K562 (cell line): Measurements from ENCODE around the gene SNX3. TPM values are rescaled to one million over a fixed set of nuclear protein-coding genes. Genes with fewer than 3 reads are reported as not detected.

Experiments used
- ATAC-seq: fragments of 200-7000 bp; cut with Tn5 transposase; 3 replicates; pipeline ENCODE4 v1.9.1; 2020; ENCODE audit warnings: moderate library complexity
- BruUV-seq: library from RNA; stranded (reverse); fragments of 400-500 nt; replicated peaks from 2 replicates; lab custom pipeline; 2021; lab: Mats Ljungman, UMichigan
- CTCF ChIA-PET: fragments of 300-600 bp; formaldehyde crosslinking; extraction: SDS; loops from one replicate; lab custom pipeline; 2021; ENCODE audit warnings: low intra/inter-chr PET ratio; lab: Yijun Ruan, JAX
- POLR2A ChIA-PET: fragments of 300-600, 350-650 bp; sonication (Branson Sonifier 250); formaldehyde crosslinking; extraction: SDS; loops from one replicate; lab custom pipeline; 2021; ENCODE audit warnings: antibody characterized with exemption, inconsistent platforms; lab: Yijun Ruan, JAX
- DNase-seq, 4 experiments: peaks; one replicate each; pipeline versions ENCODE4 v3.0.0 to v3.0.0-alpha.2; 2011 to 2018; ENCODE audit warnings: low spot score in 3 of 4, mixed read lengths in 3 of 4; ENCODE audit errors: extremely low read depth in 1 of 4
- FAIRE-seq: peaks from 2 replicates; lab custom pipeline; 2011; peaks lifted over from hg19 to GRCh38; lab: Jason Lieb, UNC
- H2AFZ ChIP-seq: 2 replicates; pipeline ENCODE4 v1.6.0; 2011; ENCODE audit warnings: low read depth, low read length, control low read depth, inconsistent platforms
- H3K27ac ChIP-seq: fragments of 200-600 bp; 3 replicates; pipeline ENCODE4 v1.8.0; 2011; ENCODE audit warnings: low read depth, mild to moderate bottlenecking, control low read depth, inconsistent platforms, low read length, moderate library complexity, mixed read lengths; ENCODE audit errors: extremely low read depth
- H3K27me3 ChIP-seq, 2 experiments: fragments of 300-600 bp in 1 of 2; 2 replicates in 1 of 2; 3 replicates in 1 of 2; pipeline versions ENCODE4 v1.6.0 to v1.8.0; 2011; ENCODE audit warnings: inconsistent platforms in 2 of 2, low read length in 2 of 2, mild to moderate bottlenecking in 1 of 2, mixed read lengths in 1 of 2, moderate library complexity in 1 of 2; ENCODE audit not compliant: control insufficient read depth in 2 of 2, insufficient read depth in 2 of 2
- H3K36me3 ChIP-seq: fragments of 300-600 bp; 3 replicates; pipeline ENCODE4 v1.8.0; 2011; ENCODE audit warnings: mild to moderate bottlenecking, low read length, inconsistent platforms; ENCODE audit not compliant: control insufficient read depth, insufficient read depth
- H3K4me1 ChIP-seq, 2 experiments: fragments of 200-600 bp in 1 of 2; replicated peaks in 1 of 2; 2 replicates in 1 of 2; 3 replicates in 1 of 2; pipeline versions ENCODE4 v1.5.1 to v1.8.0; 2011; ENCODE audit warnings: inconsistent platforms in 2 of 2, low read length in 2 of 2, mild to moderate bottlenecking in 1 of 2, mixed read lengths in 1 of 2, moderate library complexity in 1 of 2; ENCODE audit not compliant: control insufficient read depth in 2 of 2, insufficient read depth in 2 of 2
- H3K4me2 ChIP-seq: 2 replicates; pipeline ENCODE4 v1.6.1; 2011; ENCODE audit warnings: low read length, control low read depth, inconsistent platforms, mixed read lengths; ENCODE audit not compliant: insufficient read depth
- H3K4me3 ChIP-seq: fragments of 200-600 bp; sonication (generic), shearing (Covaris generic); 2 replicates; pipeline ENCODE4 v1.5.1; 2016; ENCODE audit warnings: control low read depth, inconsistent platforms
- H3K79me2 ChIP-seq: fragments of 200-600 bp; 3 replicates; pipeline ENCODE4 v1.8.0; 2011; ENCODE audit warnings: low read length, inconsistent platforms; ENCODE audit not compliant: control insufficient read depth, insufficient read depth
- H3K9ac ChIP-seq, 2 experiments: 2 replicates each; pipeline versions ENCODE4 v1.6.0 to v1.6.1; 2011; ENCODE audit warnings: low read depth in 2 of 2, low read length in 2 of 2, control low read depth in 1 of 2, inconsistent platforms in 1 of 2, mild to moderate bottlenecking in 1 of 2, mixed read lengths in 1 of 2; ENCODE audit not compliant: insufficient read depth in 1 of 2
- H3K9me1 ChIP-seq: one replicate; pipeline ENCODE4 v1.6.0; 2011; ENCODE audit warnings: inconsistent platforms, mild to moderate bottlenecking, low read length, moderate library complexity; ENCODE audit not compliant: control insufficient read depth, insufficient read depth
- H3K9me3 ChIP-seq: replicated peaks from 2 replicates; pipeline ENCODE4 v1.5.1; 2011; ENCODE audit warnings: low read depth, low read length, inconsistent platforms; ENCODE audit not compliant: control insufficient read depth, insufficient read depth
- H4K20me1 ChIP-seq: replicated peaks from 2 replicates; pipeline ENCODE4 v1.6.1; 2011; ENCODE audit warnings: low read length, inconsistent platforms, mixed read lengths; ENCODE audit not compliant: control insufficient read depth, insufficient read depth
- BCOR ChIP-seq: fragments of 450-650 bp; IDR thresholded peaks from 2 replicates; pipeline ENCODE4 v1.6.1; 2016
- CBX1 ChIP-seq: sonication (generic); IDR thresholded peaks from 2 replicates; pipeline ENCODE4 v1.6.1; 2016; ENCODE audit warnings: antibody characterized with exemption, low read depth, mild to moderate bottlenecking
- FOXA3 ChIP-seq, 2 experiments: fragments of 450-650 bp in 1 of 2; sonication (generic) in 1 of 2; formaldehyde crosslinking; IDR thresholded peaks in 1 of 2; conservative IDR thresholded peaks in 1 of 2; 2 replicates each; pipeline versions ENCODE4 v1.4.0 to v1.8.0; 2020 to 2022; ENCODE audit warnings: mild to moderate bottlenecking in 2 of 2, missing genetic modification reagents in 1 of 2
- FUS ChIP-seq: fragments of 200-400 bp; formaldehyde crosslinking; optimal IDR thresholded peaks from 2 replicates; pipeline ENCODE3; 2017; ENCODE audit warnings: low read depth, low read length
- HNRNPL ChIP-seq: fragments of 200-400 bp; formaldehyde crosslinking; IDR thresholded peaks from 2 replicates; pipeline ENCODE4 v1.6.1; 2017; ENCODE audit warnings: low read depth, mild to moderate bottlenecking, low read length
- KHSRP ChIP-seq: fragments of 450-650 bp; IDR thresholded peaks from 2 replicates; pipeline ENCODE4 v1.6.1; 2017
- MTA1 ChIP-seq: fragments of 450-650 bp; IDR thresholded peaks from 2 replicates; pipeline ENCODE4 v1.6.1; 2017; ENCODE audit warnings: borderline replicate concordance
- PHF8 ChIP-seq: fragments of 200-600 bp; sonication (generic); IDR thresholded peaks from 2 replicates; pipeline ENCODE4 v1.6.1; 2012; ENCODE audit warnings: mixed run types, mild to moderate bottlenecking, inconsistent platforms, low read length, moderate library complexity, borderline replicate concordance
- RFX7 ChIP-seq: fragments of 250-450 bp; sonication (Bioruptor Pico); IDR thresholded peaks from 2 replicates; pipeline ENCODE4 v1.5.1; 2021; ENCODE audit warnings: mild to moderate bottlenecking
- ZFP1 ChIP-seq: fragments of 450-650 bp; formaldehyde crosslinking; IDR thresholded peaks from 2 replicates; pipeline ENCODE4 v1.4.0; 2020; ENCODE audit warnings: mild to moderate bottlenecking, mixed read lengths
- ZFP30 ChIP-seq: fragments of 250-450 bp; sonication (Bioruptor Pico); IDR thresholded peaks from 2 replicates; pipeline ENCODE4 v1.8.0; 2022; ENCODE audit warnings: moderate library complexity, mild to moderate bottlenecking, inconsistent platforms, borderline replicate concordance
- ZFPM2 ChIP-seq: fragments of 250-450 bp; sonication (Bioruptor Pico); IDR thresholded peaks from 2 replicates; pipeline ENCODE4 v1.5.1; 2022; ENCODE audit warnings: mild to moderate bottlenecking
- ZNF41 ChIP-seq: fragments of 250-450 bp; sonication (Bioruptor Pico); conservative IDR thresholded peaks from 2 replicates; pipeline ENCODE4 v1.4.0; 2020; ENCODE audit warnings: mild to moderate bottlenecking
- WGBS: fragments of 100-300 bp; shearing (Covaris generic); methylation state at CpG from one replicate; pipeline ENCODE4 v1.1.6; 2016; ENCODE audit warnings: low coverage, mixed read lengths; ENCODE audit not compliant: insufficient coverage; ENCODE audit errors: missing lambda C conversion rate; 5-methylcytosine and 5-hydroxymethylcytosine counted together
- in situ Hi-C: fragments of 300-500 bp; cut with MboI; formaldehyde crosslinking; loops from 4 replicates; pipeline ENCODE4 v1.15.0; 2018; ENCODE audit warnings: inconsistent platforms, mixed read lengths
- intact Hi-C: fragments of 100-400 bp; cut with micrococcal nuclease; formaldehyde crosslinking; loops from 2 replicates; pipeline ENCODE4 v1.14.2; 2022
- polyA plus RNA-seq, 8 experiments: library from polyadenylated mRNA; depleted of rRNA in 4 of 8; stranded (reverse) in 5 of 8; unstranded in 3 of 8; fragments of >200 nt; fragmentation: Nextera tagmentation in 2 of 8; fragmentation: Illumina TruSeq in 1 of 8; extraction: Ambion mirVana in 2 of 8; extraction: Trizol in 1 of 8; gene quantifications; 2 replicates each; pipeline versions ENCODE4 v1.2.1 to v1.2.3, GENCODE V29; 2011 to 2014; ENCODE audit warnings: inconsistent platforms in 1 of 8, missing spikeins in 1 of 8
- total RNA-seq, 7 experiments: library from RNA; depleted of rRNA in 6 of 7; stranded (reverse); fragments of >200 nt in 6 of 7; fragmentation: Illumina TruSeq in 2 of 7; extraction: Trizol in 2 of 7; gene quantifications; 2 replicates each; pipeline versions ENCODE4 v1.2.1 to v1.2.3, GENCODE V29; 2011 to 2021; ENCODE audit warnings: low replicate concordance in 1 of 7
- TF ChIP-seq, protein P1 (sequence below): sonication (generic); formaldehyde crosslinking; IDR thresholded peaks from 2 replicates; pipeline ENCODE4 v1.8.0; 2022; ENCODE audit warnings: missing genetic modification reagents, mild to moderate bottlenecking, moderate library complexity, borderline replicate concordance

The SNX3 gene
- total and polyA plus RNA-seq, 9 of the 15 experiments (the other 6 are each of a cell fraction or from before 2014, with no cell fraction given) = 48.9 to 410 (median 159) TPM

DNA sequence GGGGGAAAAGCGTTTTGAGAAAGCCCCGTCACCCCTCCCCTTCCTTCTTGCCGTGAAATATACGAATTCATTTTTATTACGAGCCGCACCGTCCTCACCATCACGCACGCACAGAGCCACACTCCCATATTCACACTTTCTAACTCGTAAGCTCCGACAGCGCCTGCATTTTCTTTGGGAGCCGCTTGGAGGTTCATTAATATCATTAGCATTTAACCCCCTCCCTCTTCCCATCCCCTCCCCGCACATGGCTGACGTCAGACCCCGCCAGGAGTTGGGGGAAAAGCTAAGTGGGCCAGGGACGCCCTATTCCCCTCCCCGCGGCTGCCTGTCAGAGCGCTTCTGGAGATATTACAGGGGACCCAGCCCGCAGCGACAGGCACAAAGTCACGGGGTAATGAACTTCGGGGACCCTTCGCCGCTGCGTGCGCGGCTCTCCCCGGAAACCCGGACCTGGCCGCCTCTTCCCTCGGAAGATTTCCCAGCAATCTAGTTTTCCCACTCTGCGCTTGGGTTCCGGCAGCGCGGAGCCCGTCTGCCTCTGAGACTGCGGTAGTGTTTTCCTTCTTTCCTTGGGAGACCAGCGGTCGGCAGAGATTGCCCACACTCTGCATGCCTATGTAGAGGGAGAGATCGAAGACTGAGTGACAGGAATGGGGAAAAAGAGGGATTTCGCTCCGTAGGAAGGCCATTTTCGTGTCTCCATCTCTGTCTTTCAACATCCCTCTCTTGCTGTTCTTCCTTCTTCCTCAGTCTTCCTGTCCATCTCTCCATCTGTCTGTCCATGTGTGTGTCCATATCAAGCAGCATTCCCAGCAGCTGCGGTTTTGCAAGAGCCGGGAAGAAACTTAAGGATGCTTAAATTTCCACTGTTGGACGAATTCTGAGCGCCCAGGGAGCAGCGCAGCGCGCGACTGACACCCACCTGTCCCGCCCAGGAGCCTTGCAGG lies 94.9 kb downstream of the SNX3 start, which contains the start of gene NR2E1:
Gene NR2E1, plus strand, starts transcription at position 309 of the 950 bp plus-strand sequence. CDS start 744 bp downstream, outside the sequence.
- POLR2A ChIA-PET = interaction anchor here (0.7 kb wide), 1 partner anchor 28 kb away, joined by 4 read pairs; no protein-coding TSS in a partner anchor
- Histone ChIP-seq H3K9ac (no peak within 1 kb of the TSS), H3K4me1 (peaks cover 0 to 40% of the 10 kb centered on the region in 2 experiments; a peak in 2 of 5 replicates), H3K79me2 (no peaks in the 10 kb centered on the region), H4K20me1 (no peaks in the 10 kb centered on the region), H3K4me2 (no peak within 1 kb of the TSS), H3K27ac (no peak within 1 kb of the TSS), H3K9me3 (no peaks in the 10 kb centered on the region), H3K36me3 (no peaks in the 10 kb centered on the region)
- no peak for ATAC-seq
- BruUV-seq = no TSS peak
- no peak for DNase-seq
- in situ Hi-C loops = no loop called here
- TF ChIP-seq MTA1 (no peak), KHSRP (no peak), ZFP1 (CRISPR knock-in tag) (no peak), BCOR (no peak), HNRNPL (no peak), ZFPM2 (CRISPR knock-in tag) (no peak), ZNF41 (no peak), ZFP30 (CRISPR knock-in tag) (no peak), PHF8 (no peak), RFX7 (CRISPR knock-in tag) (no peak), FUS (no peak), CBX1 (no peak), FOXA3 (CRISPR knock-in tag; conservative IDR thresholded peaks at IDR 0.05 in 1 of 2, IDR thresholded peaks at IDR 0.05 in 1 of 2) (no peak)
- TF ChIP-seq, protein P1, sequence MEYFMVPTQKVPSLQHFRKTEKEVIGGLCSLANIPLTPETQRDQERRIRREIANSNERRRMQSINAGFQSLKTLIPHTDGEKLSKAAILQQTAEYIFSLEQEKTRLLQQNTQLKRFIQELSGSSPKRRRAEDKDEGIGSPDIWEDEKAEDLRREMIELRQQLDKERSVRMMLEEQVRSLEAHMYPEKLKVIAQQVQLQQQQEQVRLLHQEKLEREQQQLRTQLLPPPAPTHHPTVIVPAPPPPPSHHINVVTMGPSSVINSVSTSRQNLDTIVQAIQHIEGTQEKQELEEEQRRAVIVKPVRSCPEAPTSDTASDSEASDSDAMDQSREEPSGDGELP (CRISPR knock-in tag) = no peak
- TF ChIP-seq, all 486 proteins: peak for 0
- Histone ChIP-seq H3K4me3 (no peak within 1 kb of the TSS), H3K27me3 (peaks cover 38 to 77% of the 10 kb centered on the region in 2 experiments), H3K9me1 (no peaks in the 10 kb centered on the region), H2AFZ (no peak within 1 kb of the TSS)
- FAIRE-seq = no peak
- intact Hi-C loops = no loop called here
- 35% methylated on average over 28 of the region's 54 CpGs for WGBS
- CTCF ChIA-PET = no interaction called here
